Suprapubic skin (tissue), 4 donors: ENCODE results near the gene VPS41.

Source experiments
- CTCF ChIP-seq, 2 donors: fragments of 200-600 bp in 1 of 2; fragments of 450-650 bp in 1 of 2; sonication (generic) in 1 of 2; IDR thresholded peaks; one replicate each; pipeline ENCODE4 v1.5.1; 2016 to 2019; ENCODE audit warnings: antibody characterized with exemption in 2 of 2, mild to moderate bottlenecking in 1 of 2, moderate library complexity in 1 of 2
- EP300 ChIP-seq: sonication (generic); formaldehyde crosslinking; IDR thresholded peaks from one replicate; pipeline ENCODE4 v1.6.1; 2017; ENCODE audit warnings: antibody characterized with exemption
- POLR2A ChIP-seq, 2 donors: fragments of 450-650 bp; IDR thresholded peaks; one replicate each; pipeline ENCODE4 v1.6.1; 2017; ENCODE audit warnings: antibody characterized with exemption in 2 of 2, mild to moderate bottlenecking in 2 of 2, moderate library complexity in 2 of 2
- POLR2AphosphoS5 ChIP-seq, 3 donors: sonication (generic); formaldehyde crosslinking; IDR thresholded peaks; one replicate each; pipeline ENCODE4 v1.6.1; 2017; ENCODE audit warnings: antibody characterized with exemption in 3 of 3

GRCh38 chr7:38704751-38705150, 204.2 kb downstream of the VPS41 start:
- TF ChIP-seq CTCF (IDR thresholded peaks at IDR 0.05) (no peak), POLR2A (IDR thresholded peaks at IDR 0.05) (no peak), POLR2AphosphoS5 (IDR thresholded peaks at IDR 0.05) (no peak), EP300 (no peak)
